B cell (primary cell): ENCODE data around the gene RARB.

Experiments
- EZH2 ChIP-seq: IDR thresholded peaks from 2 replicates; pipeline ENCODE4 v1.6.1; 2012; ENCODE audit warnings: borderline replicate concordance, low read depth, mild to moderate bottlenecking, moderate library complexity, low read length; ENCODE audit not compliant: insufficient read depth, poor library complexity, severe bottlenecking
- TF ChIP-seq, protein P1 (sequence below): fragments of 200-600 bp; IDR thresholded peaks from one replicate; pipeline ENCODE4 v1.8.0; 2022; ENCODE audit warnings: antibody characterized with exemption, mild to moderate bottlenecking

DNA sequence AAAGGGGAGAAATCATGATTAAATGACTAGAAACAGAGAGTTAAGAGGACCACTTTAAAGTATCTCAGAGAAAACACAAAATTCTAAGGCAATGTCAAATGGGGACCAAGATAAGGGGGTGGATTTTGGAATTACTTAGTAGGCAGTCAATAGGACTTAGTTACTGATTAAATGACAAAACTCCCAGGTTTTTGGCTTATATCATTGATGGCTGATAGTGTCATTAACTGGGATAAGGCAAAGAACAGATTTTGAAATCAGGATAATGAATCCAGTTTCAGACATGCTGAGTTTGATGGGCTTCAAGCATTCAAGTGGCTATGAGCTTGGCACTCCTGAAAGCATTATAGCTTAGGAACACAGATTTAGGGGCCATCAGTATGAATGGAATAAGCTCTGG lies 182.7 kb downstream of the RARB start:
- TF ChIP-seq, protein P1, sequence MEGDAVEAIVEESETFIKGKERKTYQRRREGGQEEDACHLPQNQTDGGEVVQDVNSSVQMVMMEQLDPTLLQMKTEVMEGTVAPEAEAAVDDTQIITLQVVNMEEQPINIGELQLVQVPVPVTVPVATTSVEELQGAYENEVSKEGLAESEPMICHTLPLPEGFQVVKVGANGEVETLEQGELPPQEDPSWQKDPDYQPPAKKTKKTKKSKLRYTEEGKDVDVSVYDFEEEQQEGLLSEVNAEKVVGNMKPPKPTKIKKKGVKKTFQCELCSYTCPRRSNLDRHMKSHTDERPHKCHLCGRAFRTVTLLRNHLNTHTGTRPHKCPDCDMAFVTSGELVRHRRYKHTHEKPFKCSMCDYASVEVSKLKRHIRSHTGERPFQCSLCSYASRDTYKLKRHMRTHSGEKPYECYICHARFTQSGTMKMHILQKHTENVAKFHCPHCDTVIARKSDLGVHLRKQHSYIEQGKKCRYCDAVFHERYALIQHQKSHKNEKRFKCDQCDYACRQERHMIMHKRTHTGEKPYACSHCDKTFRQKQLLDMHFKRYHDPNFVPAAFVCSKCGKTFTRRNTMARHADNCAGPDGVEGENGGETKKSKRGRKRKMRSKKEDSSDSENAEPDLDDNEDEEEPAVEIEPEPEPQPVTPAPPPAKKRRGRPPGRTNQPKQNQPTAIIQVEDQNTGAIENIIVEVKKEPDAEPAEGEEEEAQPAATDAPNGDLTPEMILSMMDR, result no peak
- TF ChIP-seq EZH2, result no peak
